CD4-positive, alpha-beta T cell treated with Interleukin-17A for 1 hour (primary cell): ENCODE measurements around the gene TSC22D1.
A peak's percentile ranks its signal among the peaks of the same experiment; 100 is the strongest.

Experiments
- DNase-seq: peaks from one replicate; pipeline ENCODE4 v3.0.0-alpha.2; 2020

Gene TSC22D1

GRCh38 chr13:44449999-44450821 is 125.9 kb downstream of the TSC22D1 start:
- no peak for DNase-seq

DNA sequence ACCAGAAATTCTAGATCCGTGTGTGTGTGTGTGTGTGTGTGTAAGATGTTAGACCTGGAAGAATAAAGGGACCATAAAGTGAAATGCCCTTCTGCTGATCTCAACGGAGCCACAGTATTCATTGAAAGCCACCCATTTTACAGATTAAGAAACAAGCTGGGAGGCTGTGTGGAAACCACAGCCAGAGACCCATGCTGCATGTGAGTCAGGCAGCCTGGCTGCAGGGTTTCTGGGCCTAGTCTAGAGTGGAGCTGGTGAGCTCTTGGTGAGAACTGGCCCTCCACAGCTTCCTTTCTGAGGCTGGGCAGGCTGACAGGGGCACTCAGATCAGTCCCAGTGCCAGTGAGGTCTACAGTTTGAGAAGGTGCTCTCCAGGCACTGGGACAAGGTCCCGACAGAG is 127.3 kb downstream of the TSC22D1 start:
- no peak for DNase-seq

GRCh38 chr13:44448373-44448772 is 127.8 kb downstream of the TSC22D1 start:
- DNase-seq = no peak

DNA sequence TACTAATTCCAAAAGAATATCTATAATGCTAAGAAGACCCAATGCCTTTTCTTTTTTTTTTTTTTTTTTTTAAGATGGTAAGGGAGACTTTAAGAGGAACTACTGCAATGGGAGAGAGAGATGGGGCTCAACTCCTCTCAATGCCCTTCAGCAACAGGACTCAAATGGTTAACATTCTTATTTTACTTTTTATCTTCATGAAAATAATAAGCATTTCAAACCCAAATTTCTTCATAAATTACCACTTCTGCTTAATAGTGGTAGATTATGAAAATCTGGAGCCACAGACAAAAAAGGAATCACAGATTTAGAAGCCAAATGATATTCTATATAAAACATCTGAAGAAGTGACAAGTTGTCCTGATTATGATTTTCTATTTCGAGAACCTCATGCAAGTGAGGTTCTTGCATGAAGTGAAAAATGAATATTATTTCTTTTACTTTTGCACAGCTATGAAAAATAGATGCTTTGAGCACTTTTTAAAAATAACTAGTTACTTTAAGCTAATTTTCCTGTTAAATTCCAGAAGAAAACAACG is 128.3 kb downstream of the TSC22D1 start:
- no peak for DNase-seq

DNA sequence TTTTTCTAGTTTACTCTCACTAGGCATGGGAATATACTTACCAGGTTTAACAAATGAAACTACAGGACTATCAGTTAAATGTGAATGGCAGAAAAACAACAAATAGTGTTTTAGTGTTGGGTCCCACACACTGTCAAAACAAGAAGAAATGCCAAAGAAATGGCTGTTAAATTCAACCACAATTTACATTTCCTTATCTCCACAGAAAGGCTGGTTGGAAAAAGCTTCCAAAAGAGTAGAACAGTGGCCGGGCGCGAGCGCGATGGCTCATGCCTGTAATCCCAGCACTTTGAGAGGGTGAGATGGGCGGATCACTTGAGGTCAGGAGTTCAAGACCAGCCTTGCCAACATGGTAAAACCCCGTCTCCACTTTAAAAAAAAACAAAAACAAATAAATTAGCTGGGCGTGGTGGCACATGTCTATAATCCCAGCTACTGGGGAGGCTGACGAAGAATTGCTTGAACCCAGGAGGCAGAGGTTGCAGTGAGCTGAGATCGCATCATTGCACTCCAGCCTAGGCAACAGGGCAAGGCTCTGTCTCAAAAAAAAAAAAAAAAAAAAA is 136.0 kb downstream of the TSC22D1 start:
- DNase-seq = no peak

GRCh38 chr13:44439452-44440024 is 136.6 kb downstream of the TSC22D1 start:
- DNase-seq = no peak

DNA sequence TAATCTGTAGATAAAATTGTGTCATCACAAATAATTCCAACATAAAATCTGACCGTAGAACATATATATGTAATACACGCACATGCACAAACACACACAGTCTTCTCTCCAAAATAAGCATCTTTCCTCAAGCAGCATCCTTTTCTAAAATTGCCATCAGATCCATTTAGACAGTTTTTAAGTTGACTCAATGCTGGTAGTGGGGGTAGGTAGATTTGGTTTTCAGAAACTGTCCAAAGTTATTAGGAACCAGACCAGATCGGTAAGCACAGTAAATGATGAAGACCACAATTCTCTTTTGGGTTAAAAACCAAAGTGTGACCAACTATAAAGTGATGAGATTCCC is 137.9 kb downstream of the TSC22D1 start:
- DNase-seq = no peak

GRCh38 chr13:44437356-44438233 is 138.5 kb downstream of the TSC22D1 start:
- peak; percentile 71 for DNase-seq

DNA sequence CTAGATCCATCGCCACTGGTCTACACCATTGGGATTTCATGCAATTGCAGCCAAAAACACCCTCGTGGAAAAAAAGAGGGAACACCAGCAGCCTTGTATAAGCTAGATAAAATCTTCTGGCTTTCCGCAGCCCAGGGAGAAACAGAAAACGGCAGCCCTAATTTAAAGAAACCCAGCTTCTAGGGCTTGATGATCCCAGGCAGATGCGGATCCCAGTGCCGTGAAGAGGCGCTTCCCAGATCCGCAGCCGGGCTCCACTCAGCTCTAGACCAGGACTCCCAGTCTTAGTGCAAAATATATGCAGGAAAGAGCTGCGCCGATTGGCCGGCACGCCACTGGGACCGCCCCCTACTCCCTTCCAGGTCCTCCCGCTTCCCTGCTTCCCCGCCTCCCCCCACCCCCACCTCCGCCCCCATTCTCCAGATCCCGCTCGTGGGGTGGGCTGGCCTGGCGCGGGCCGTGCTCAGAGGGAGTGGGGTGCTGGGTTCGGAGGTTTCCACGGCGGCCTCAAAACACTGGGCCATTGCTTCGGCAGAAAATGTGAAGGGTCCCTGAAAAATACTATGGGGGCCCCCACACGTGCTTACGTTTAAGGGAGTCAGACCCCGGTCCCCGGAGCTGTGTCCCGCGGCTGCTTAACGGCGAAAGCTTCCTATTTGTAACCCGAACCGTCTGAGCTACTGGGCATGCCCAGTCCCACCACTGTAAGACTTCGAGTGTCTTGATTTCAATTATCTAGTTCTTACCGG is 139.4 kb downstream of the TSC22D1 start:
- peak; percentile 50 for DNase-seq

DNA sequence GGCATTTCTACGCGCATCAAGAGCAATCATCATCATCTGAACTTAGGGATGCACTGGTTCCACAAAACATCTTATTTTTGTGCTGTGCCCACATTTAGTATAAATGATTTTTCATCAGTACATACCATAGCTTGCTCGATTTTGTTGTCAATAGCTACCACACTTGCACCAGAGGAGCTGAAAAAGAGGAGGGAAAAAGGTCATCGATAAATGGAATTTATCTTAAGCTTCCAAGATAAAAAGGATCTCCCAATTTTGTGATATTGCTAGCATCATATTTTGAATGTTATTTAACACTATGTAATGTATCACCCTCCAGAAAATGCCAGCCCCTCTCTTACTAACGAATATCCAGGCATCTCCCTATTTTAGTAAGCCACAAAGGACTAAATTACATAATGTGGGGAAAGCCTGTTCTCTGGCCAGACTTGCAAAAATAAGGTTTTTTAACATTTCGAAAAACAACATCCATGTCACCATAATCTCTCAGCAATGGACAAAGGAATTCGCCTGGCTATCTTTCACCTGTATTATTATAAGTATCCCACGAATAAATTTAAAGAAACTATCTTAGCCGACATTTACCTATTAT is 140.1 kb downstream of the TSC22D1 start:
- no peak for DNase-seq

DNA sequence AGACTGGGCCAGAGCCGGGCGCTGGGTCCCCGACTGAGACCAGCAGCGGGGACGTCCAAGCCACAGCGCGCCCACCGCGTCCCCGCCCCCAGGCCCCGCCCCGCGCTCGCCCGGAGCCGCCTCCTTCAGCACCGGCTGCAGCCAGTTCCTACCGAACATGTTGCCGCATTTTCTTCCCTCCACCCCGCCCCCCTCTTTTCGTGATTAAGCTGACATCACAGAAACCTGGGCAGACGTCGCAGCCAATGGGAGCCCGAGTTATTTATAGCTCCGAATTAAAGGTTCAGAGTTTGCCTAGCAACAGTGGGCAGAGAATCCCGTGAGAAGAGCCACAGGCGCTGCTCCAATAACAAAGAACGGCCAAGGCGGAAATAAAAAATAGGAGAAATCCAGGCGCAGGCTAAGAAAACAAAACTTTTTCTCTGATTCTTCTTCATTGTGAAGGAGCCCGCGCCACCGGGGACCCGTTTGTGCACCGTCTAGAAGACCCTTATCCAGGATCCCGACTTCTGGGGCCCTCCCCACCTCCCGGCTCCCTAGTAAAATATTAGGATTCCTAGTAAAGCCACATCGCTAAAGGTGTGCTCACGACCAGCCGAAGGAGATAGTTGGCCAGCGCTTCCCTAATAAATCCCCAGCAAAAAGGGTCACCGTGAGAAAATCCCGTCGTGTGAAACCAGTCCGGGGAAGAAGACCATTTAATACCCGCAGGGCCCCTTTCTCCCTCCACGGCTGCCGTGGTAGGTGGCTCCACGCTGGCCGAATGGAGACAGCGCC is 140.8 kb downstream of the TSC22D1 start:
- peak; percentile 96 for DNase-seq

- no peak for DNase-seq
Measured at GRCh38 chr13:44434766-44435141, 141.4 kb downstream of the TSC22D1 start.

DNA sequence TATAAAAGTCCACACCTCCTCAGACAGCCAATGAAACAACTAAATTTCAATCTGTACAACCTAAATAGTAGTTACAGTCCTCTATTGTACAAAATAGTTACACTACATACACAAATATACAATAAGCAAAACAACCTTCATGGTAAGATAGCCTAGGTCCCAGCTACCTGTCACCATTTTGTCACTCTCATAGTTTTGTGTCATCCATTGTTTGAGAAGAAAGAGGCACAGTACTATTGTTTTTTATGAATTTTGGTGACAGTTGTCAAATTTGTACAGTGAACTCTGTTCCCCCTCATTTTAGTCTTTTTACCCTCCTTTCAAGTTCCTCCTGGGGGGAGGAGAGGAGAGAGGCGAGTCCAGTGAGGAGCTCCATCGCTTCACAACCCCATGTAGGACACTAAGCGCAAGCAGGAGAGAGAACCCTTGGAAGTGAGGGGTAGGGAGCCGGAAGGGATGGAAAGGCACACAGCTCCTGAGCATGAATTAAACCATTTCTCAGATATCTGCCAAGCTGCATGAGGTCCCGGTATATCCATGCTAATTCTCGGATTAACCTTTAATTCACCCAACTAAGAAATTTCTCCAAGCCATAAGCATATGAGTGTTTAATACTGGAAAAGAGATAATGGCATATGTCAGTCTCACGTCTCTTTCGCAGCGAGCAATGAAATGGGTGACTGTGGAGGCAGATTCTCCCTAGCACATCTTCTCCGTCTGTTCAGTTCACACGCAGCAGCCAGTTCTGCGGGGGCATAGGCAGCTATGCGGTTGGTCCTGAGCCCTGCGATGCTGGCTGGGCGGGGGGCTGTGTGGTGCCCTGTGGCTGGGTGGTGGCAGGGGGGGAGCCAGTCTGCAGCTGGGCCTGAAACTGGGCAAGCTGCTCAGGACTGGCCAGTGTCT is 142.0 kb downstream of the TSC22D1 start:
- DNase-seq = no peak

- no peak for DNase-seq
Measured at GRCh38 chr13:44432650-44433049, 143.5 kb downstream of the TSC22D1 start.

DNA sequence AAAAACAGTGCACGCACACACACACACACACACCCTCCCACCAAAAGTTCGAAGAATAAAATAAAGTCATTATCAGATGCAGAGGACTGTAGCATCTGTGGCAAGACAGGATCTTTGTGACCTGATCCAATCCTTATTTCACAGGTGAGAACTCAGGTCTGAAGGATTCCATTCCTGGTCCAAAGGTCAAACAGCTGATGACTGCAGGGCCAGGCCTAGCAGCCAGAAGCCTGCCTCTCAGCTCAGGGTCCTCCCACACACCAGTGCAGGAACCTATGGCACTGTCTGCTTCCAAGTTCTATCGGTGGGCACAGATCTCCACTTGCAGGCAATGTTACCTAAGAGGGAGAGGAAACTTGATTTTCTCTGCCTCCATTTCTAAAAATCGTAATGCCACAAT is 145.0 kb downstream of the TSC22D1 start:
- DNase-seq = no peak

- DNase-seq = no peak
Measured at GRCh38 chr13:44429311-44429710, 146.8 kb downstream of the TSC22D1 start.

- DNase-seq = no peak
Measured at GRCh38 chr13:44426461-44426860, 149.7 kb downstream of the TSC22D1 start.

DNA sequence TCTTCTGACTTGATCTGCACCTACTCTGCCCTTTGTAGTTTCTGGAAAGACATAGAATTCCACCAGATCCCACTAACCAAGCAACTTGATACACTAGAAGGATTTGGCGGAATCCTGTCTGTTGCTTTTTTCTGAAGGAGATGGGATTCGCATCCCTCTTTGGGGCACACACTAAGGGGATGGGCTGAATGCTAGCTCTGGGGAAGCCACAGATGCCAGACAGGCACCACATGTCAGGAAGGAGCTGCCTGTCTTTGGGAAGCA is 150.4 kb downstream of the TSC22D1 start:
- no peak for DNase-seq

GRCh38 chr13:44425041-44425814 is 150.9 kb downstream of the TSC22D1 start:
- no peak for DNase-seq

DNA sequence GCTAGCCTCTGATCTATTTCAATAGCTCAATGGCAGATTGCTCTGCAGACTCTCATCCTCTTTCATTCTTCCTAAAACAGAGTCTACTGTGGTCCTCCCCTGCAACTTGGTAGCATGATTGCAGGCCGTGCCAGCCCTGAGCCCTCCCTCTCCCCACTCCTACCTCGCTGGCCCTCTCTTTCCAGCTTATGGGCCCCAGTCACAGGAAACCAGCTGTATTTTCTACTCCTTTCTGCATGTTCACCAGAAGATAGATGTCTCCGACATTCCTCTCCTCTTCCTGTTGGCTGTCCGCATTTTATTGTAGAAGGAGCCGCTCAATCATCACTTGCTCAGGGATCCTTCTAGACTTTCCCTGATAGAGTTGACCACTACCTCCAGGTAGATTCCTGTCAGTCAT is 152.3 kb downstream of the TSC22D1 start:
- DNase-seq = no peak
